B cell (primary cell): ENCODE measurements around the gene PSME3IP1.

ENCODE experiments used
- CTCF ChIP-seq: fragments of 200-600 bp; IDR thresholded peaks from one replicate; pipeline ENCODE4 v1.8.0; 2022; ENCODE audit warnings: antibody characterized with exemption, mild to moderate bottlenecking
- EZH2 ChIP-seq: IDR thresholded peaks from 2 replicates; pipeline ENCODE4 v1.6.1; 2012; ENCODE audit warnings: borderline replicate concordance, low read depth, mild to moderate bottlenecking, moderate library complexity, low read length; ENCODE audit not compliant: insufficient read depth, poor library complexity, severe bottlenecking

DNA sequence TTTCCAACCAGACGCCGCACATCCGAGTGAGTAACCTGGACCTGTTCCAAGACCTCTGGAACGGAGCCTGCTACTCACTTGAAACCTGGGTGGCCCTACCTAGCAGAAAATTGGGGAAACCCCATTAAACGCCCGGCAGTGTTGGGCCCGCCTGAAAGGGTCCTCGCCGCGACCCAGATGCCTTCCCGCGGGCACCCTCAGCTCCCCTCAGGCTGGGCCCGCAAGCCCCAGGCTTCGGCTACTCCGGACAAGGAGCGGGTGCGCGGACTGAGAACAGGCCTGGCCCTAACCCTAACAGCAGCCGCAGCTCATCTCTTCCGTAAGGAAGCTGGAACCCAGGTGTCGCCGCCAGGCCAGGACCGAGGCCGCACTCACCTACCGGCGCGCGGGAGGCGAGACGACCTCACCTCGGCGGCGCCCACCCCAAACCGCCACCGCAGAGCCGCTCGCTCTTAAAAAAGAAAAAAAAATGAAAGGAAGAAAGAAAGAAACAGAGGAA is 344 bp downstream of the PSME3IP1 start:
- TF ChIP-seq CTCF = no peak
- TF ChIP-seq EZH2 = no peak
